NK-92 treated with Interleukin-12 subunit alpha and Interleukin-12 subunit beta, amount 100 ng/mL, for 24 hours (cell line): Measurements from ENCODE around the gene RPL13.

Experiments
- DNase-seq: peaks from one replicate; lab custom pipeline; 2025; lab: John Stamatoyannopoulos, UW

RPL13 gene

DNA sequence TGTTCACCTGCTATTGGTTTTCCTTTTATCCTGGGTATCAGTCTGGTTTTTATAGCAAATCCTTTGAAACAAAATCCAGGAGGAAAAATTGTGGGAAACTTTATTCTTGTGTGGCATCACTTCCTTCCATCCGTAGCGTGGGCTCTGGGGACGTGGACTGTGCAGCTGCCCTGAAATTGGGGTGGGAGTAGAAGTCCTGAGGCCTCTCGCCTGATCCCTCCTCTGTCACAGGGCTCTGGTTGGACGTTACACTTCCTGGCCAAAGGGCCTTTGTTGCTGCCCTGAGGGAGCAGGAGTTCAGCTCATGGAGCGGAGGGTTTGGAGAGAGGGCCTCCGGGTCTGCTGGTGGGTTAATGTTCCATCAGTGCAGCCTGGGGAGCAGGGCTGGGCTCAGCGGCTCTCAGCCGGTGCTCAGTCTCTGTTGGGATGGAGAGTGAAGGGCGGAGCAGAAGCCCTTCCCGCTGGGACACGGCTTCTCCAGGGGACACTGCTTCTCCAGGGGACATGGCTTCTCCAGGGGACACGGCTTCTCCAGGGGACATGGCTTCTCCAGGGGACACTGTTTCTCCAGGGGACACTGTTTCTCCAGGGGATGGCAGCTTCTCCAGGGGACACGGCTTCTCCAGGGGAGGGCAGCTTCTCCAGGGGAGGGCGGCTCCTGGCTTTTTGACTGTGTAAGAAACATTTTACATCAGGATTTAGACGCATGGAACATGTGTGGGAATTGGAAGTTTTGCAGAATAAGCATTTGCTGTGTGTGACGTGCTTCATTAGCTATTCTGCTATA lies 15.2 kb upstream of the RPL13 start:
- no peak for DNase-seq

DNA sequence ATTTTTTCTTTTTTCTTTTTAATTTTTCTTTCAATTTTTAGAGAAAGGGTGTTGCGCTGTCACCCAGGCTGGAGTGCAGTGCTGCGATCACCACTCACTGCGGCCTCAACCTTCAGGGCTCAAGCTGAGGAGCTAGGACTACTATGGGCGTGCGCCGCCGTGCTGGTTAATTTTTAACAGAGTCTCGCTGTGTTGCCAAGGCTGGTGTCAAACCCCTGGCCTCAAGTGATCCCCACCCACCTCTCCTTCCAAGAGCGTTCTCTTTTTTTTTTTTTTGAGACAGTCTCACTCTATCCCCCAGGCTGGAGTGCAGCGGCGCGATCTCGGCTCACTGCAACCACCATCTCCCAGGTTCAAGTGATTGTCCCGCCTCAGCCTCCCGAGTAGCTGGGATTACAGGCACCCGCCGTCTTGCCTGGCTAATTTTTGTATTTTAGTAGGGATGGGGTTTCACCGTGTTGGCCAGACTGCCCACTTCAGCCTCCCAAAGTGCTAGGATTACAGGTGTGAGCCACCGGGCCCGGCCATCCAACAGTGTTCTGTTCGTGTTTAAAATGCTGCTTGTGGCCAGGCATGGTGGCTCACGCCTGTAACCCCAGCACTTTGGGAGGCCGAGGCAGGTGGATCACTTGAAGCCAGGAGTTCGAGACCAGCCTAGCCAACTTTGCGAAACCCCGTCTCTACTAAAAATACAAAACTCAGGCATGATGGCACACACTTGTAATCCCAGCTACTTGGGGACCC lies 14.5 kb upstream of the RPL13 start:
- DNase-seq, result no peak

DNA sequence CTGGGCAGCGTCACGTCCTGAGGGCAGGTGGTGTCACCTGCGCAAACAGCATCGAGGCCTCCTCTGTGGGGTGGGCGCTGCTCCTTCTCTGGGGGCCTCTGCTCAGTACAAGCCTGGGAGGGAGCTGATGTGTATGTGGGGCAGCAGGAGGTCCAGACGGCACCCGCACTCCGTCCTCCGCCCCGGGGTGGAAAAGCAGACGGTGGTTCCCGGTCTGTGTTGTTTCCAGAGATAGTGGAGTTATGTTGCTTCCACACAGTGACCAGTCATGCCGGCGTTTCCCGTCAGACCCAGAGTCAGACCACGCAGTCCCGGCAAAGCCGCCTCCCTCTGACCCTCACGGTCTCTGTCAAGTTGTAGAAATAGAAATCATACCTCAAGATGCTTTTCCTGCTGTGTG lies 13.7 kb upstream of the RPL13 start:
- DNase-seq, result no peak

DNA sequence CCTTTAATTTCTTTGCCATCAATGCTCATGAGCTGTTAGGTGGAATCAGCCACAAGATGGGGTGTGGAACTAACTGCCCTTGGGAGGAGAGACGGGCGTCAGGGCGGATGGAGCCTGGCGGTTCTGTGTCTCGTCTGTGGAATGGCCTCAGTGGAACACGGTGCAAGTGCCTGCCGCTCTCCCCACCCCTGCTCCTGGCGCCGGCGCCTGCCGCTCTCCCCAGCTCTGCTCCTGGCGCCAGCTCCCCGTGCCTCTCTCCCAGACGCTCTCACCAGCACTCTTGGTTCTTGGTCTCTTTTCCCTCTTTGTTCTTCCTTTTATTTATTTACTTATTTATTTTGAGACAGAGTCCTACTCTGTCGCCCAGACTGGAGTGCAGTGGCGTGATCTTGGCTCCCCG lies 13.2 kb upstream of the RPL13 start:
- no peak for DNase-seq

DNA sequence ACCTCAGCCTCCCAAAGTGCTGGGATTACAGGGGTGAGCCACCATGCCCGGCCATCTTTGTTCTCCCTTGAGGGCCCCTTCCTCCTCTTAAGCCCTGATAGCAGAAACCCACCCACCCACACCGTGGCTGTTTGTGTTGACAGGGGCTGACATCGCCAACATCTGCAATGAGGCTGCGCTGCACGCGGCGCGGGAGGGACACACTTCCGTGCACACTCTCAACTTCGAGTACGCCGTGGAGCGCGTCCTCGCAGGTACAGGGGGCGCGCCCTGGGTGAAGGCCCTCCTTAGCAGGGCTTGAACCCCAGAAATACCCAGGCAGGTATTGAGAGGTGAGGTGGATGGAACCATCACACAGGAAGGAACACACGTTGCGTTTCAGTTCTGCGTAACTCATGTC lies 12.6 kb upstream of the RPL13 start:
- no peak for DNase-seq

DNA sequence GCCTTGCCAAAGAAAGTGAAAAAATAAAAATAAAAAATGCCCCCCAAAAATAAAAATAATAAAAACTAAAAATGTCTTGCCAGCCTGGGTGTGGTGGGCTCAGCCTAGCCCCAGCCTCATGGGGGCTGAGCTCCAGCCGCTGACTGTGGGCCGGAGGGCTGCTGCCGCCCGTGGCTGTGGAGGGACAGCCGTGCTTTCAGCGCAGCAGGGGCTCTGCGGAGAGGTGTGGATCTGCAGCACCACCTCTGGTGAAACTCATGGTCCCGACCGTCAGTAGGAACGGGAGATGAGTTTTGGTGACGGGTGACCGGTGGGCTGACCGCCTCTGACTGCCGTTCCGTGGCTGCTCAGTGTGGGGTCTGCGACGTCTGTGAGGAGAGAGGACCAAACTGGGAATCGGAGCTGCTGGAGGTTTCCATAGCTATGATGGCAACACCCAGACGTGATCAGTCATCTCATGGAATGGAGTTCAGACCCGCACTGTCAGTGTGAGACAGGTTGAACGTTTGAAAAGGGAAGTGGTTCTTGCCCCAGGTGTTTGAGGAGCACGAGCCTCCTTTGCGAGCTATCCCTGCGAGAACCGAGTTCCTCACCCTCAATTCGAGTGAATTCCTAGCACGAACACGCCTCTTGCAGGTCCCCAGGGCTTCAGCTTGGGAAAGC lies 12.0 kb upstream of the RPL13 start:
- DNase-seq, result no peak

DNA sequence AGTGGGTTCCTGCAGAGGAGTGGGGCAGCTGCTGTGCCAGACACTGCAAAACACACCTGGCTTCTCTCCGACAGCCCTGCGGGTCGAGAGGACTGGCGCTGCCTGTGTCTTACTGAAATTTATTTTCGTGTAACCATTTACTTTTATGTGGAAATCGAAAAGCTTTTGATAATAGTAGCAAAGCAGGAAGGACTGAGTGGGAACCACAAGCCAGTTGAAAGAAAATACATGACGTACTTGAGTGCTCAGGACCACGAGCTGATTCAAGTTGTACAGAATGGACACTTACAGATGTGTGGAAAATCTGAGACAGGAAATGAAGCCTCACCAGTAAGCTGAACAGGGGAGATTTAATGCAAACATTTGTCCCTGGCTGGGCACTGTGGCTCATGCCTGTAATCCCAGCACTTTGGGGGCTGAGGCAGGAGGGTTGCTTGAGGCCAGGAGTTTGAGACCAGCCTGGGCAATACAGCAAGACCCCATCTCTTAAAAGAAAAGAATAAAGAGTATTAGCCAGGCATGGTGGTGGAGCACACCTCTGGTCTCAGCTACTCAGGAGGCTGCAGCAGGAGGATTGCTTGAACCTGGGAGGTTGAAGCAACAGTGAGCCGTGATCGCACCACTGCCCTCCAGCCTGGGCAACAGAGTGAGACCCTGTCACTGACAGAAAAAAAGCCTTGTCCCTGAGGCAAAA lies 11.3 kb upstream of the RPL13 start:
- DNase-seq, result no peak

DNA sequence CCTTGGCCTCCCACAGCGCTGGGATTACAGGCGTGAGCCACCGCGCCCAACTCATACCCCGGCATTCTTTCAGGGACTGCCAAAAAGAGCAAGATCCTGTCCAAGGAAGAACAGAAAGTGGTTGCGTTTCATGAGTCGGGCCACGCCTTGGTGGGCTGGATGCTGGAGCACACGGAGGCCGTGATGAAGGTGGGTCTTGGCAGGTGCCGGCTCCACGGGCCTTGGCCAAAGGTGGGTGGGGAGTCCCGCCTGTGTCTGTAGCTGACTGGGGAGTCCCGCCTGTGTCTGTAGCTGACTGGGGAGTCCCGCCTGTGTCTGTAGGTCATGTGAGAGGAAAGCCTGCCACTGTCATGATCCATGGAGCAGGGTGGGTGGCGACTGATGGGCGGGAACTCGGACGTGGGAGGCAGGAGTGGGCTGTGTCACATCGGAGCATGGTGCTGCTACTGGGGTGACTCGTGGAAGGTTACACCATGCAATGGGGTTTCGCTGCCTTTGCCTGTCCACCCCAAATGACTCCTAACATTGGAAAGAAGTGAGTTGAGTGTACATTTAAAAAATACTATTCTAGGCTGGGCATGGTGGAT lies 10.0 kb upstream of the RPL13 start:
- DNase-seq, result no peak

DNA sequence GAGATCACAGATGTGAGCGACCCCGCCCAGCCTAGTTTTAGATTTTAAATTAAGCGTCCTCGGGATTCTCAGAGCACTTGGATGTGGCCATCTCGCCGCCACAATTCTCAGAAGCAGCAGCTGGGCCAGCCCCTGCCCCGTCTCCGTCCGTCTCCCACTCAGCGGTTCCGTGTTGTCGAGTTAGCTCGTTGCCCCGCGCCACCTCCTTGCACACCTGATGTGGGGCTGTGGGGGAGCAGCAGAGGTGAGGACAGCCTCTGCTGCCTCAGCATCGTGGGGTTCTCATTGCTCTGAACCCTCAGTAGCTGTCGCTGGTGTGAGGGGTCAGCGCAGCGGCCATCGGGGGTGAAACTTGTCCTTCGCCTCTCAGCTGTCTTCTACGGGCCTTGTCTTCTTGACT lies 8.2 kb upstream of the RPL13 start:
- DNase-seq, result no peak

DNA sequence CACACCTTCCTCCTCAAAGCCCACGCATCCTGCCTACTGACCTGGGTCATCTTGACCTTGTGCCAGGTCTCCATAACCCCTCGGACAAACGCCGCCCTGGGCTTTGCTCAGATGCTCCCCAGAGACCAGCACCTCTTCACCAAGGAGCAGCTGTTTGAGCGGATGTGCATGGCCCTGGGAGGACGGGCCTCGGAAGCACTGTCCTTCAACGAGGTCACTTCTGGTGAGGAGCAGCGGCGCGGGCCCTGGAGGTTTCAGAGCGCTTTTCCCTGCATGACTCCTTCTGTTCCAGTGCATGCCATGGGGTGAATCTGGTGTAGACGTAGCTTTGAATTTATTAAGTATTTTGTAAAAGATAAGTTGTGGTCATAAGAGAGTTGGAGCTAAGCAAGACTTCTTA lies 7.6 kb upstream of the RPL13 start:
- DNase-seq, result no peak

DNA sequence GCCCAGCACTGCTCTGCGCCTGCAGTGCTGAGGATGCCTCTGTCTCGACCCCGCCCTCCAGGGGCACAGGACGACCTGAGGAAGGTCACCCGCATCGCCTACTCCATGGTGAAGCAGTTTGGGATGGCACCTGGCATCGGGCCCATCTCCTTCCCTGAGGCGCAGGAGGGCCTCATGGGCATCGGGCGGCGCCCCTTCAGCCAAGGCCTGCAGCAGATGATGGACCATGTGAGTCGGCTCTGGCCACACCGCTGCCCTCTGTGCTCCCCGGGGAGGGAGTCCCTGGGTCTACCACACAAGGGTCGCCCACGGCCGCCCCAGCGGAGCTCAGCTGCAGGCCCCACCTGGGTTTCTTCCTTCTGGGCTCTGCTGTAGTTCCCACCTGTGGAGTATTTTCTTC lies 6.7 kb upstream of the RPL13 start:
- no peak for DNase-seq

DNA sequence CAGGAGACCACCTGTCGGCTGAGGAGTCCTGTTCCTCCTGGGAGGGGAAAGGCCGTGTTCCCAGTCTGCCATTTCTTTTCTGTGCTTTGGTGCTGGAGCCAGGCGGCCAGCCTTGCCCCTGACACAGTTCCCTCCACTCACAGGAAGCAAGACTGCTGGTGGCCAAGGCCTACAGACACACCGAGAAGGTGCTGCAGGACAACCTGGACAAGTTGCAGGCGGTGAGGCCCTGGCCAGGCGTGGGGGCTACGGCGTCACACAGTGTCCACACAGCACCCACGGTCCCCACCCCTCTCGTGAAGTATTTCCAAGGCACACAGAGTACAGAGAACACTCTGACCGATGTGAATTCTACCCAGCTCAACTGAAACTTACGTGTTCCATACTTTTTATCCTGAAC lies 6.1 kb upstream of the RPL13 start:
- DNase-seq, result no peak

DNA sequence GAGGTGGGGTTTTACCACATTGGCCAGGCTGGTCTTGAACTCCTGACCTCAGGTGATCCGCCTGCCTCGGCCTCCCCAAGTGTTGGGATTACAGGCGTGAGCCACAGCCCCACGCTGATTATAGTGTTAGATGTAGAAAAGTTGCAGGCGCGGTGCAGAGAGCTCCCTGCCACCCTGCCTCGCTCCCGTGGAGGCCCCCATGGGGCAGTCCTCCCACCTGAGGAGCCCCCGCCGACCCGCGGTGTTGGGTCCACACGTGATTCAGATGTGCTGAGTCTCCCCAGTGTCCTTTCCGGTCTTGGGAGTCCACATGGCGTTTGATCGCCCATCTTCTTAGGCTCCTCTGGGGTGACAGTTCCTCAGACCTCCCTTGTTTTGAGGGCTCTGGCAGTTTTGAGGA lies 5.2 kb upstream of the RPL13 start:
- no peak for DNase-seq

DNA sequence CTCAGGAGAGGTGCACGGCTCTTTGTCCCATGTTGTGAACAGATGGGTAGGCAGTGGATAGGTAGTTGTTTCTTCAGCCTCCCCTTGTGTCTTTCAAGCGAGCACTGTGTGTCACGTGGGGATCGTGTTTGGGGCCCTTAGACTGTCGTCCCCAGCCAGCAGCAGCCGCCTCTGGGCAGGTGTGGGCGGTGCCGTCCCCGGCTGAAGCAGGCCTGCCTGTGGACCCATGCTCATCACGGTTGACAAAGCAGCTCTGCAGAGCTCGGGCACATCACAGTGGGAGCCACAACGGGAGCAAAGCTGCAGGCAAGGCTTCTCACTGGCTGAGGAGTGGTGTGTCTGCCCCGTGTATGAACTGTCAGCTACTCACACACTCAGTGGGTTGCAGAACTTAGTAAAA lies 4.7 kb upstream of the RPL13 start:
- DNase-seq, result no peak

DNA sequence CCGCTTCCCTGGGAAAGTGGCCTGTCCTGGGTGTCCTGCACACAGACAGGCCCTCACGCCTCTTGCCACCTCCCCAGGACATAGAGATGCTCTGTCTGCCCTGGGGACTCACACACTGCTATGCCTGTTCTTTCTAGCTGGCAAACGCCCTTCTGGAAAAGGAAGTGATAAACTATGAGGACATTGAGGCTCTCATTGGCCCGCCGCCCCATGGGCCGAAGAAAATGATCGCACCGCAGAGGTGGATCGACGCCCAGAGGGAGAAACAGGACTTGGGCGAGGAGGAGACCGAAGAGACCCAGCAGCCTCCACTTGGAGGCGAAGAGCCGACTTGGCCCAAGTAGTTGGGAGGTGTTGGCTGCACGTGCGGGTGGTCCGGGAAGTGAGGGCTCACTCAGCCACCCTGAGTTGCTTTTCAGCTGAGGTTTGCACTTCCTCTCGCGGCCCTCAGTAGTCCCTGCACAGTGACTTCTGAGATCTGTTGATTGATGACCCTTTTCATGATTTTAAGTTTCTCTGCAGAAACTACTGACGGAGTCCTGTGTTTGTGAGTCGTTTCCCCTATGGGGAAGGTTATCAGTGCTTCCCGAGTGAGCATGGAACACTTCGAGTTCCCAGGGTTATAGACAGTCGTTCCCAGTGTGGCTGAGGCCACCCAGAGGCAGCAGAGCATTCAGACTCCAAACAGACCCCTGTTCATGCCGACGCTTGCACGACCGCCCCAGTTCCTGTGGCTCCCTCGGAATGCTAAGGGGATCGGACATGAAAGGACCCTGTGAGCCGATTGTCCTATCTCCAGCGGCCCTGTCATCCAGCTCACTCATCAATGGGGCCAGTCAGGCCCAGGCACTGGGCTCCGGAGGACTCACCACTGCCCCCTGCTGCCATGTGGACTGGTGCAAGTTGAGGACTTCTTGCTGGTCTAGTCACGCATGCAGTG lies 3.5 kb upstream of the RPL13 start:
- peak; percentile 24 for DNase-seq

DNA sequence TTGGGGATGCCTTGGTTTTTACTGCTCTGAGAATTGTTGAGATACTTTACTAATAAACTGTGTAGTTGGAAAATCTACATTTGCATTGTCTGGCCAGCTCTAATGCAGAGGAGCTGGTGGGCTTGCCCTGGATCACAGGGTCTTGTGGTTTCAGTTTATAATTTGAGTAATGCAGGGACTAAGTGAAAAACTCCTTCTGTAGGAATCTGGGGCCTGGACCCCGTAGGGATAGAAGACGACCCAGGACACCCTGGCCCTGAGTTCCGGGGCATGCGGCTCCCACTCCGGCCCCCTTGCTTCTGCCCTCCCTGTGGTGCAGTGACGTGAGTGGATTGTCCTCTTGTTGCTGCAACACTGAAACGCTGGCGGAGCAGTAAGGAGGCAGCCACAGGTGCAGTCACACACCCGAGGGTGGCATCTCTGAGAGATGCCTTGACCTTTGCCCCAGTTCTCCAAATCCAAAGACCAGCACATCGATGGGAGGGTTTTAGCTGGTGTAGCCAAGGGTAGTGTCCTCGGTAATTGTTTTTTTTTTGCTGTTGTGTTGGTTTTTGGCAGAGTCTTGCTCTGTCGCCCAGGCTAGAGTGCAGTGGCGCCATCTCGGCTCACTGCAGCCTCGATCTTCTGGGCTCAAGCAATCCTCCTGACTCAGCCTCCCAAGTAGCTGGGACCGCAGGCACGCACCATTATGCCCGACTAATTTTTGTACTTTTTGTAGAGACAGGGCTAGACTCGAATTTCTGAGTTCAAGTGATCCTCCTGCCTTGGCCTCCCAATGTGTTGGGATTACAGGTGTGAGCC lies 2.6 kb upstream of the RPL13 start:
- DNase-seq, result no peak

DNA sequence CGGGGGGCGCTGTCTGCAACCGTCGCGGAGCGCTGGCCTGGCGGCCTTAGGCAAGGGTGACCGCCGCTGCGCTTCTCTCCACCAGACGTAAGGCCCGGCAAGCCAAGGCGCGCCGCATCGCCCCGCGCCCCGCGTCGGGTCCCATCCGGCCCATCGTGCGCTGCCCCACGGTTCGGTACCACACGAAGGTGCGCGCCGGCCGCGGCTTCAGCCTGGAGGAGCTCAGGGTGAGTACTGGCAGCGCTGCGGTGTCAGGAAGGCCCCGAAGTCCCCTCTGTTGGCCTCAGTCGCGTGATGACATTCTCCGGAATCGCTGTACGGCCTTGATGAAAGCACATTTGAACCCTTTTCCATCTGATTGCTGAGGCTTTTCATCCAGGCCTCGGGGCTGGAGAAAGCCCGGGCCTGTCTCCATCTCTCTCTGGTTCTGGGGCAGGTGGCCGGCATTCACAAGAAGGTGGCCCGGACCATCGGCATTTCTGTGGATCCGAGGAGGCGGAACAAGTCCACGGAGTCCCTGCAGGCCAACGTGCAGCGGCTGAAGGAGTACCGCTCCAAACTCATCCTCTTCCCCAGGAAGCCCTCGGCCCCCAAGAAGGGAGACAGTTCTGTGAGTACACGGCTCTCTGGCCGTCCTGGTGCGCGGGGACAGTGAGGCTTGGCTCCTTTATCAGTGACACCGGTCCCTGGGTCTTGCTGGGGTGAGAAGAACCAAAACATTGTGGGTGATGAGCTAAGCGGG lies 831 bp downstream of the RPL13 start:
- no peak for DNase-seq

DNA sequence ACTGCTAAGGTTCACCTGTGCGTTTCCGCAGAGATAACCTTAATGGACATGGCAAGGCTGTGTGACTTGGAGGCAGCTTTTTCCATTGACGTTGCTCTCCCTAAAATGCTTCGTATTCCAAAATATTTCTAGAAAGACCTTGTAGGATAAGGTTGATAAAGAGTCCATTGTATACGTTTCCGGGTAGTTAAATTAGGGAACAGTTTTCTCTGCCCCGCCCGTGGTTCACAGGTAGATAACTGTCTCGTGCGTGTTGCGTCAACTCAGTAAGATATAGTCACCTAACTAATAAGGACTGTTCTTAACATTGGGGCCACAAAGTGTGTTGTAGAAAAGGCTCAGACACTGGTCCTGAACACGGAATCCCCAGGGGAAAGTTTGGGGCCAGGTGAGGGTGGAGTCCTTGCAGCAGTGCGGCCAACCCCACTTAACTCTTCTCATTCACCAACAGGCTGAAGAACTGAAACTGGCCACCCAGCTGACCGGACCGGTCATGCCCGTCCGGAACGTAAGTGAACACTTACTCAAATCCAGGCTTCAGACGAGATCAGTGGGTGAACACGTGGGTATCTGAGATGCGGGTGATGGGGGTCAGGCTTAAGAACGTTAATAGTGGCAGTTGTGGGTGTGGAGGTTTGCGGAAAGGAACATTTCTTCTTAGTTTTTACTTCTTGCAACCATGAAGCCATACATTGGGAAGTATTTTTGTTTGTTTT lies 1.6 kb downstream of the RPL13 start:
- DNase-seq, result no peak

DNA sequence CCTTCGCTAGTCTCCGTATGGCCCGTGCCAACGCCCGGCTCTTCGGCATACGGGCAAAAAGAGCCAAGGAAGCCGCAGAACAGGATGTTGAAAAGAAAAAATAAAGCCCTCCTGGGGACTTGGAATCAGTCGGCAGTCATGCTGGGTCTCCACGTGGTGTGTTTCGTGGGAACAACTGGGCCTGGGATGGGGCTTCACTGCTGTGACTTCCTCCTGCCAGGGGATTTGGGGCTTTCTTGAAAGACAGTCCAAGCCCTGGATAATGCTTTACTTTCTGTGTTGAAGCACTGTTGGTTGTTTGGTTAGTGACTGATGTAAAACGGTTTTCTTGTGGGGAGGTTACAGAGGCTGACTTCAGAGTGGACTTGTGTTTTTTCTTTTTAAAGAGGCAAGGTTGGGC lies 2.5 kb downstream of the RPL13 start:
- DNase-seq, result no peak
